Measurements from ENCODE around the gene AGXT2.

GRCh38 chr5:35044649-35045048 is 3.1 kb downstream of the AGXT2 start:
- TF ChIP-seq EZH2 (optimal IDR thresholded peaks at IDR 0.05; ENCODE audit: low read depth, low read length), result no peak
- TF ChIP-seq CTCF (IDR thresholded peaks at IDR 0.05; ENCODE audit: low read length), result no peak
- TF ChIP-seq EZH2phosphoT487 (IDR thresholded peaks at IDR 0.05; ENCODE audit: low read length), result no peak

Data from MM.1S (cell line).